ENCODE data around the gene SNX27.

- TF ChIP-seq CTCF (IDR thresholded peaks at IDR 0.05) (no peak), POLR2A (IDR thresholded peaks at IDR 0.05) (no peak)
These were observed 4.6 kb downstream of the SNX27 start for GRCh38 chr1:151616505-151616849.

All from right lobe of liver (tissue), 4 donors.